ENCODE data around the gene PTPRR. TPM values are rescaled to one million over a fixed set of nuclear protein-coding genes. Genes with fewer than 3 reads are reported as not detected.

The PTPRR gene
- polyA plus RNA-seq, 2 of the 4 experiments (the other 2 are of a cell fraction), result 0.13 to 0.15 TPM

GRCh38 chr12:70671698-70672097 is 248.8 kb downstream of the PTPRR start:
- no peaks in the 10 kb centered on the region for H3K9me3 ChIP-seq
- H3K4me3 ChIP-seq, result no peak overlapping the region
- ATAC-seq (no peak), FAIRE-seq (no peak), DNase-seq (ENCODE audit: low read depth in 1 of 2, low spot score in 1 of 2) (no peak)
- no peaks in the 10 kb centered on the region for H3K4me1 ChIP-seq
- no peak for TF ChIP-seq ZC3H11A (IDR thresholded peaks at IDR 0.05)
- TF ChIP-seq EHMT2 (IDR thresholded peaks at IDR 0.05; ENCODE audit: low read depth), result no peak
- no peak for TF ChIP-seq REST (IDR thresholded peaks at IDR 0.05)
- no peak for TF ChIP-seq CEBPB (IDR thresholded peaks at IDR 0.05)
- no peak for TF ChIP-seq FOSL2 (IDR thresholded peaks at IDR 0.05)
- TF ChIP-seq FOSL2 (CRISPR knock-in tag; IDR thresholded peaks at IDR 0.05), result no peak
- no peak for TF ChIP-seq USF2 (IDR thresholded peaks at IDR 0.05)
- no peak for TF ChIP-seq POLR2AphosphoS2 (conservative IDR thresholded peaks at IDR 0.05; ENCODE audit: low read length)
- no peak for TF ChIP-seq ZNF302 (CRISPR knock-in tag; IDR thresholded peaks at IDR 0.05)
- TF ChIP-seq SMC3 (IDR thresholded peaks at IDR 0.05), result no peak
- TF ChIP-seq MAFK (IDR thresholded peaks at IDR 0.05; ENCODE audit: partially characterized antibody), result no peak
- no peak for TF ChIP-seq ELK1 (IDR thresholded peaks at IDR 0.05; ENCODE audit: low read depth, low read length)
- POLR2A ChIA-PET, result no interaction called here
- H3K4me2 ChIP-seq, result no peak overlapping the region
- CTCF ChIA-PET, result no interaction called here
- H3K27ac ChIP-seq, result no peak overlapping the region
- 73% methylated on average over 5 of the region's 5 CpGs for WGBS (ENCODE audit: missing lambda C conversion rate)

- Histone ChIP-seq H3K4me2 (no peak overlapping the region), H3K9me3 (no peaks in the 10 kb centered on the region), H3K4me1 (no peaks in the 10 kb centered on the region), H3K4me3 (no peak overlapping the region), H3K27ac (no peak overlapping the region)
- no peak for ATAC-seq
- DNase-seq (ENCODE audit: low read depth in 1 of 2, low spot score in 1 of 2), result no peak
- no peak for TF ChIP-seq PHF8 (IDR thresholded peaks at IDR 0.05; ENCODE audit: borderline replicate concordance, low read depth)
- TF ChIP-seq RARB (CRISPR knock-in tag; IDR thresholded peaks at IDR 0.05), result no peak
- TF ChIP-seq E2F6 (IDR thresholded peaks at IDR 0.05; ENCODE audit: borderline replicate concordance, low read depth), result no peak
- TF ChIP-seq GATA3 (IDR thresholded peaks at IDR 0.05; ENCODE audit: borderline replicate concordance), result no peak
- no peak for TF ChIP-seq POLR2A (IDR thresholded peaks at IDR 0.05; ENCODE audit: low read length)
- no peak for TF ChIP-seq HMGXB4 (CRISPR knock-in tag; IDR thresholded peaks at IDR 0.05; ENCODE audit: borderline replicate concordance)
- no peak for TF ChIP-seq HDAC2 (IDR thresholded peaks at IDR 0.05)
- TF ChIP-seq SMC3 (IDR thresholded peaks at IDR 0.05), result no peak
- no peak for TF ChIP-seq SREBF2 (IDR thresholded peaks at IDR 0.05)
- TF ChIP-seq KDM5A (IDR thresholded peaks at IDR 0.05), result no peak
- no peak for TF ChIP-seq FOXS1 (CRISPR knock-in tag; IDR thresholded peaks at IDR 0.05)
- no peak for TF ChIP-seq USF2 (IDR thresholded peaks at IDR 0.05)
- TF ChIP-seq BCL3 (IDR thresholded peaks at IDR 0.05), result no peak
- TF ChIP-seq ZSCAN20 (CRISPR knock-in tag; IDR thresholded peaks at IDR 0.05), result no peak
- no peak for FAIRE-seq
- ChIA-PET POLR2A (no interaction called here), CTCF (no interaction called here)
- WGBS (ENCODE audit: missing lambda C conversion rate), result 68% methylated on average over 3 of the region's 3 CpGs
Observed at GRCh38 chr12:70670948-70671347, 249.6 kb downstream of the PTPRR start.
